Neural cell (in vitro differentiated cells): ENCODE data around the gene PHLDA1. TPM values are rescaled to one million over a fixed set of nuclear protein-coding genes. Genes with fewer than 3 reads are reported as not detected.

Experiments used
- H2AFZ ChIP-seq: fragments of 200-600, 300-800 bp; sonication (generic), shearing (Covaris generic); 2 replicates; pipeline ENCODE4 v1.6.0; 2014; ENCODE audit warnings: low read depth, mild to moderate bottlenecking, antibody characterized with exemption, low read length, moderate library complexity
- H3F3A ChIP-seq: fragments of 200-600 bp; shearing (Covaris generic); 2 replicates; pipeline ENCODE4 v1.6.1; 2016; ENCODE audit warnings: mild to moderate bottlenecking, moderate library complexity, mixed read lengths, antibody characterized with exemption, low read length; ENCODE audit not compliant: insufficient read depth, poor library complexity, severe bottlenecking
- H3K27ac ChIP-seq: fragments of 200-600, 300-800 bp; sonication (generic), shearing (Covaris generic); 2 replicates; pipeline ENCODE4 v1.5.1; 2014; ENCODE audit warnings: mild to moderate bottlenecking, low read length, moderate library complexity
- H3K27me3 ChIP-seq: fragments of 300-800, 200-600 bp; sonication (generic), shearing (Covaris generic); 2 replicates; pipeline ENCODE4 v1.6.0; 2014; ENCODE audit warnings: mild to moderate bottlenecking, low read depth, low read length, moderate library complexity; ENCODE audit not compliant: insufficient read depth
- H3K36me3 ChIP-seq: fragments of 300-800, 200-600 bp; sonication (generic), shearing (Covaris generic); 2 replicates; pipeline ENCODE4 v1.5.1; 2014; ENCODE audit warnings: mild to moderate bottlenecking, antibody characterized with exemption, low read length, moderate library complexity; ENCODE audit not compliant: insufficient read depth
- H3K4me2 ChIP-seq: fragments of 300-800, 200-600 bp; sonication (generic), shearing (Covaris generic); 2 replicates; pipeline ENCODE4 v1.6.0; 2014; ENCODE audit warnings: mild to moderate bottlenecking, low read length
- H3K4me3 ChIP-seq: fragments of 300-800, 200-600 bp; sonication (generic), shearing (Covaris generic); 2 replicates; pipeline ENCODE4 v1.5.1; 2014; ENCODE audit warnings: mild to moderate bottlenecking, low read length, moderate library complexity
- H3K79me2 ChIP-seq: fragments of 200-600 bp; shearing (Covaris generic); replicated peaks from 2 replicates; pipeline ENCODE4 v1.6.0; 2014; ENCODE audit warnings: mild to moderate bottlenecking, low read length, moderate library complexity; ENCODE audit not compliant: insufficient read depth
- H3K9ac ChIP-seq: fragments of 300-800, 200-600 bp; sonication (generic), shearing (Covaris generic); 2 replicates; pipeline ENCODE4 v1.6.1; 2016; ENCODE audit warnings: mild to moderate bottlenecking, low read length, mixed read lengths
- H3K9me2 ChIP-seq: fragments of 200-600 bp; shearing (Covaris generic); 2 replicates; pipeline ENCODE4 v1.6.1; 2016; ENCODE audit warnings: mild to moderate bottlenecking, low read length, mixed read lengths; ENCODE audit not compliant: insufficient read depth
- H3K9me3 ChIP-seq: fragments of 200-600, 300-800 bp; sonication (generic), shearing (Covaris generic); 2 replicates; pipeline ENCODE4 v1.6.1; 2016; ENCODE audit warnings: mild to moderate bottlenecking, mixed run types, low read length, moderate library complexity, mixed read lengths
- H4K20me1 ChIP-seq: fragments of 200-600 bp; shearing (Covaris generic); 2 replicates; pipeline ENCODE4 v1.6.1; 2016; ENCODE audit warnings: mild to moderate bottlenecking, mixed run types; ENCODE audit not compliant: insufficient read depth
- EP300 ChIP-seq: fragments of 450-650 bp; conservative IDR thresholded peaks from 2 replicates; pipeline ENCODE4 v1.6.1; 2014; ENCODE audit warnings: antibody characterized with exemption, mild to moderate bottlenecking, moderate library complexity; ENCODE audit not compliant: poor library complexity, severe bottlenecking
- EZH2 ChIP-seq: fragments of 200-600, 300-800 bp; shearing (Covaris generic), sonication (generic); IDR thresholded peaks from 2 replicates; pipeline ENCODE4 v1.6.1; 2014; ENCODE audit warnings: antibody characterized with exemption, low read length, borderline replicate concordance, mild to moderate bottlenecking; ENCODE audit not compliant: insufficient read depth, poor library complexity, severe bottlenecking
- MXI1 ChIP-seq: fragments of 450-650 bp; conservative IDR thresholded peaks from 2 replicates; pipeline ENCODE4 v1.6.1; 2014; ENCODE audit warnings: antibody characterized with exemption, mild to moderate bottlenecking; ENCODE audit not compliant: poor library complexity, severe bottlenecking
- POLR2AphosphoS5 ChIP-seq: IDR thresholded peaks from 2 replicates; pipeline ENCODE4 v1.6.1; 2012
- RAD21 ChIP-seq: fragments of 450-650 bp; conservative IDR thresholded peaks from 2 replicates; pipeline ENCODE4 v1.6.1; 2014; ENCODE audit warnings: antibody characterized with exemption, mild to moderate bottlenecking, moderate library complexity
- SMC3 ChIP-seq: fragments of 450-650 bp; conservative IDR thresholded peaks from 2 replicates; pipeline ENCODE4 v1.6.1; 2014; ENCODE audit warnings: antibody characterized with exemption, mild to moderate bottlenecking, moderate library complexity; ENCODE audit not compliant: poor library complexity
- TAF1 ChIP-seq: IDR thresholded peaks from 2 replicates; pipeline ENCODE4 v1.6.1; 2012; ENCODE audit warnings: low read depth
- polyA plus RNA-seq: library from polyadenylated mRNA; depleted of rRNA; stranded (reverse); fragments of >200 nt; gene quantifications from 2 replicates; pipeline ENCODE4 v1.2.3, GENCODE V29; 2014
- TF ChIP-seq, protein P1 (sequence below): fragments of 450-650 bp; IDR thresholded peaks from 2 replicates; pipeline ENCODE4 v1.5.1; 2014; ENCODE audit warnings: antibody characterized with exemption, mild to moderate bottlenecking, moderate library complexity; ENCODE audit not compliant: poor library complexity, severe bottlenecking

Gene PHLDA1
- polyA plus RNA-seq, 1 donor from 2014 or later = 8.5 TPM

DNA sequence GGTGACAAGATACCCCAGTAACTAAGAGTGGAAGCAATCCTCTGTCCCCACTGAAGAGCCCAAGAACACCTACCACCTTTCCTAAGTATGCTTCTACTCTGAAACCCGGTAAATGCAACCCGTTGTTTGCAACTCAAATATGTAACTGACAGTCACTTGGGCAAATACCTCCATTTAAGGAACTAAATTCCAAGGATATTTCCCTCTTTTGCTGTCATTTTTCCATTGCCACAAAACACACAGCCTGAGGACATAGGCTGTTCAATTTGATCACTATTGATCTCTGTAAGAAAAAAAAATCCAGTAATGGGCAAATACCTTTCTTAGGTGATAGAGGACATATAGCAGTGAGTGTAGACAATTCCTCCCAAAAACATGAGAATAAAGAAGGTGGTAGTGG lies 6.6 kb upstream of the PHLDA1 start:
- no peaks in the 10 kb centered on the region for H3K9me2 ChIP-seq
- no peak overlapping the region for H3K9ac ChIP-seq
- H3K27me3 ChIP-seq = peaks cover 1% of the 10 kb centered on the region
- H3K27ac ChIP-seq = no peak overlapping the region
- TF ChIP-seq EP300 (no peak), MXI1 (no peak), TAF1 (no peak), POLR2AphosphoS5 (no peak)
- no peak overlapping the region for H3K4me2 ChIP-seq
- no peaks in the 10 kb centered on the region for H3F3A ChIP-seq
- no peaks in the 10 kb centered on the region for H3K9me3 ChIP-seq
- no peak overlapping the region for H2AFZ ChIP-seq
- no peaks in the 10 kb centered on the region for H3K36me3 ChIP-seq
- no peak overlapping the region for H3K4me3 ChIP-seq
- no peaks in the 10 kb centered on the region for H3K79me2 ChIP-seq
- H4K20me1 ChIP-seq = no peaks in the 10 kb centered on the region

DNA sequence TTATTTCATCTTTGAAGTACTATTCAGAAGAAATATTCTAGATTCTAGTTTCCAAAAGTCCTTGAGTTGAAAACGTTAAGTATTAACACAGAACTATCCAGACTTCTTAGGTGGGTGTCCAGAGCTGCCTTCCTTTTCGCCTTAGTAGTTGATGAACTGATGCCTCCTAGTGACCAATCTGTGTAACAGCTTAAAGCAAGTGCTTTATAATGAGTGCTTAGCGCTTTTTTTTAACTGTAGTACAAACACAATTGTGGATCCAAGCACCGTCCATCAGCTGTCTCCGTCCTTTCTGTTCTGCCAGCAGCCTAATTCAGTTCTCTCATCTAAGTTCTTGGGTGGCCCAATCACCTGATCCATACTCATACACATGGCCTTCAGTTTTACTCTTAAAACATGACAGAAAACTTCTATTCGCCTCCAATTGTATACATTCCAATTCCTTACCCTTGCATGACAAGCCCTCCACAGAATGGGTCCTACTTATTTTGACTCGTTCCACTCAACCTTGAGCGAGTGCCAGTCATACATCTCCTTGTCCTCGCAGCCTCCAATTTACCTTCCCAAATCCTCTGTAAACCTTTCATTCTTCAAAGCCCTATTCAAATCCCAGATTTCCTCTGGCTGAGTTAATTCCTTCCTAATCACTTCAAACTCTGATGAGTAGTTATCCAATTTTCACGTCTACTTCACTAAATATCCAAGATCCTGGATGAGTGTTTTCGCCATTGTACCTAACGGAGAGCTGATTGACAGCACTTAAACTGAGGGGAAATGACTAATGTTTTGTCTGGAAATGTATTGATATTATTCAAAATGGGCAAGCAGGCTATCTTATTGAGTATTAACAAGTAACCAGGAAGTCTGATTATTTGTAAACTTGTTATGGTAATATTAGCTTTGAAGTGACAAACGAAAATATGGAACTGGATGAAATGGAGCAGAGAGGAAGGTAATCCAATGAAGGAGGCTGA lies 5.8 kb upstream of the PHLDA1 start:
- no peak for TF ChIP-seq MXI1
- TF ChIP-seq RAD21 = peak; percentile 94
- TF ChIP-seq, protein P1, sequence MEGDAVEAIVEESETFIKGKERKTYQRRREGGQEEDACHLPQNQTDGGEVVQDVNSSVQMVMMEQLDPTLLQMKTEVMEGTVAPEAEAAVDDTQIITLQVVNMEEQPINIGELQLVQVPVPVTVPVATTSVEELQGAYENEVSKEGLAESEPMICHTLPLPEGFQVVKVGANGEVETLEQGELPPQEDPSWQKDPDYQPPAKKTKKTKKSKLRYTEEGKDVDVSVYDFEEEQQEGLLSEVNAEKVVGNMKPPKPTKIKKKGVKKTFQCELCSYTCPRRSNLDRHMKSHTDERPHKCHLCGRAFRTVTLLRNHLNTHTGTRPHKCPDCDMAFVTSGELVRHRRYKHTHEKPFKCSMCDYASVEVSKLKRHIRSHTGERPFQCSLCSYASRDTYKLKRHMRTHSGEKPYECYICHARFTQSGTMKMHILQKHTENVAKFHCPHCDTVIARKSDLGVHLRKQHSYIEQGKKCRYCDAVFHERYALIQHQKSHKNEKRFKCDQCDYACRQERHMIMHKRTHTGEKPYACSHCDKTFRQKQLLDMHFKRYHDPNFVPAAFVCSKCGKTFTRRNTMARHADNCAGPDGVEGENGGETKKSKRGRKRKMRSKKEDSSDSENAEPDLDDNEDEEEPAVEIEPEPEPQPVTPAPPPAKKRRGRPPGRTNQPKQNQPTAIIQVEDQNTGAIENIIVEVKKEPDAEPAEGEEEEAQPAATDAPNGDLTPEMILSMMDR = peak; percentile 93
- TF ChIP-seq SMC3 = peak; percentile 96
- no peak for TF ChIP-seq TAF1
- Histone ChIP-seq H3K27ac (no peak overlapping the region), H3K4me2 (no peak overlapping the region)

DNA sequence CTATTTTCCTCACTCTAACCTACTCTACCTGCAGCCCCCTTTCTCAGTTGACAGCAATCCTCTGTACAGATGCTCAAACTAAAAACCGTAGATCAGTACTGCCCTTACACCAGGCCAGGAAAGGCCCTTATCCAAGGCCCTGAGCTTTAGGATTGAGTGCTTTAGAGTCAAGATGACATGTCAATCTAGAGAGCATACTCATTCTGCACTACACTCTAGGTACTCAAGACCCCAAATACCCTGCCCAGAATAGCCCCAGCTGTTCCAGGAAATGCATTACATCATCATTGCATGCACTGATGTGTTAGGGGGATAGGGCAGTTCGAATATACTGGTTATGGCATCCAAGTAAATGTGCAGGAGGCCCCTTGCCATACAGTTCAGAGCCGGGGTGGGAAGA lies 3.5 kb upstream of the PHLDA1 start:
- Histone ChIP-seq H3K79me2 (no peaks in the 10 kb centered on the region), H3K4me3 (no peak overlapping the region), H3K27me3 (peaks cover 10% of the 10 kb centered on the region), H4K20me1 (no peaks in the 10 kb centered on the region), H3K9me2 (no peaks in the 10 kb centered on the region), H3F3A (no peaks in the 10 kb centered on the region), H2AFZ (no peak overlapping the region), H3K36me3 (no peaks in the 10 kb centered on the region), H3K4me2 (no peak overlapping the region), H3K27ac (no peak overlapping the region), H3K9ac (no peak overlapping the region), H3K9me3 (no peaks in the 10 kb centered on the region)
- TF ChIP-seq, protein P1 = no peak
- TF ChIP-seq EZH2 (no peak), POLR2AphosphoS5 (no peak)

More for the DNA sequence above, 5.8 kb upstream of the PHLDA1 start:
- Histone ChIP-seq H3K9me3 (no peaks in the 10 kb centered on the region), H3K36me3 (no peaks in the 10 kb centered on the region), H3K9me2 (no peaks in the 10 kb centered on the region), H3F3A (no peaks in the 10 kb centered on the region), H3K79me2 (no peaks in the 10 kb centered on the region), H3K27me3 (peaks cover 9% of the 10 kb centered on the region), H3K4me3 (no peak overlapping the region), H2AFZ (no peak overlapping the region), H3K9ac (no peak overlapping the region), H4K20me1 (no peaks in the 10 kb centered on the region)
